Adrenal gland (tissue), 12 donors: ENCODE results near the gene KIAA0930. TPM values are rescaled to one million over a fixed set of nuclear protein-coding genes. Genes with fewer than 3 reads are reported as not detected.
"Not testable (repeated sequence)": the region's sequence is repeated elsewhere in the genome, so short reads cannot be mapped to it uniquely, and the experiment has no call there.

Experiments
- DNase-seq, 7 donors: peaks; one replicate each; pipeline ENCODE4 v3.0.0-alpha.2; 2019 to 2020
- H3K27ac ChIP-seq, 5 donors: fragments of 200-600 bp; sonication (generic) in 4 of 5; 1 replicate in 3 of 5; 2 replicates in 2 of 5; pipeline versions ENCODE4 v1.5.1 to v1.8.0; 2016 to 2020; ENCODE audit warnings: mild to moderate bottlenecking in 1 of 5
- H3K27me3 ChIP-seq: fragments of 200-600 bp; 2 replicates; pipeline ENCODE4 v1.8.0; 2021
- H3K36me3 ChIP-seq, 2 donors: fragments of 200-600 bp; replicated peaks in 1 of 2; 1 replicate in 1 of 2; 2 replicates in 1 of 2; pipeline versions ENCODE4 v1.5.1 to v1.8.0; 2018 to 2022
- H3K4me1 ChIP-seq, 2 donors: fragments of 200-600 bp; replicated peaks in 1 of 2; 1 replicate in 1 of 2; 2 replicates in 1 of 2; pipeline versions ENCODE4 v1.5.1 to v1.8.0; 2018 to 2021
- H3K4me3 ChIP-seq, 4 donors: fragments of 200-600 bp; sonication (generic) in 3 of 4; one replicate each; pipeline ENCODE4 v1.5.1; 2016 to 2018
- H3K9me3 ChIP-seq, 3 donors: fragments of 200-600 bp; sonication (generic) in 1 of 3; replicated peaks in 1 of 3; 1 replicate in 2 of 3; 2 replicates in 1 of 3; pipeline versions ENCODE4 v1.5.1 to v1.8.0; 2016 to 2021
- POLR2A ChIP-seq, 2 donors: fragments of 450-650 bp; IDR thresholded peaks; one replicate each; pipeline ENCODE4 v1.6.1; 2017; ENCODE audit warnings: antibody characterized with exemption in 2 of 2, mild to moderate bottlenecking in 2 of 2, moderate library complexity in 1 of 2
- WGBS, 4 donors: extraction: QIAGEN DNeasy Blood & Tissue Kit in 2 of 4; methylation state at CpG; one replicate each; pipeline versions ENCODE4 v1.1.5 to v1.1.7; 2013 to 2017; 5-methylcytosine and 5-hydroxymethylcytosine counted together
- intact Hi-C, 2 donors: fragments of 100-400 bp; cut with DNase I; formaldehyde crosslinking; loops; one replicate each; pipeline versions ENCODE4 v1.14.1 to v1.15.0; 2022 to 2023
- polyA plus RNA-seq, 3 donors: library from polyadenylated mRNA; stranded (reverse); fragments of 200-250 nt in 2 of 3; fragments of 350-450 nt in 1 of 3; fragmentation: Illumina TruSeq in 1 of 3; extraction: RNeasy Lipid Tissue Mini Kit (QIAGEN cat#74804) in 1 of 3; gene quantifications; one replicate each; pipeline ENCODE4 v1.2.3, GENCODE V29; 2013 to 2014
- total RNA-seq, 9 donors: library from RNA; depleted of rRNA in 4 of 9; stranded (reverse); fragments of >200 nt in 4 of 9; fragments of 120-200 nt in 1 of 9; fragmentation: NEBNext Ultra II Directional in 1 of 9; extraction: Animal tissue kit (Norgen Biotek cat#: 25700) in 1 of 9; gene quantifications; one replicate each; pipeline versions ENCODE4 v1.1.0 to v1.2.4, GENCODE V29; 2013 to 2023
- TF ChIP-seq, protein P1 (sequence below), 6 experiments: fragments of 450-650 bp in 4 of 6; fragments of 200-600 bp in 2 of 6; sonication (generic) in 1 of 6; IDR thresholded peaks; 1 replicate in 5 of 6; 2 replicates in 1 of 6; pipeline versions ENCODE4 v1.5.1 to v1.8.0; 2016 to 2021; ENCODE audit warnings: antibody characterized with exemption in 6 of 6, mild to moderate bottlenecking in 2 of 6, moderate library complexity in 1 of 6
- donor health status: healthy with polysubstance abuse.
- donor health status: Bipolar disorder and iron deficiency.
- donor health status: DM: yes; HTN: yes; CAD: no.
- donor health status: DM: no; HTN: no; CAD: no.
- donor health status: DM: no; HTN: no; CAD: no.
- donor health status: DM: yes; HTN: yes; CAD: no.

KIAA0930 gene
- total and polyA plus RNA-seq, 12 donors: 40.3 to 183 (median 96.4) TPM

DNA sequence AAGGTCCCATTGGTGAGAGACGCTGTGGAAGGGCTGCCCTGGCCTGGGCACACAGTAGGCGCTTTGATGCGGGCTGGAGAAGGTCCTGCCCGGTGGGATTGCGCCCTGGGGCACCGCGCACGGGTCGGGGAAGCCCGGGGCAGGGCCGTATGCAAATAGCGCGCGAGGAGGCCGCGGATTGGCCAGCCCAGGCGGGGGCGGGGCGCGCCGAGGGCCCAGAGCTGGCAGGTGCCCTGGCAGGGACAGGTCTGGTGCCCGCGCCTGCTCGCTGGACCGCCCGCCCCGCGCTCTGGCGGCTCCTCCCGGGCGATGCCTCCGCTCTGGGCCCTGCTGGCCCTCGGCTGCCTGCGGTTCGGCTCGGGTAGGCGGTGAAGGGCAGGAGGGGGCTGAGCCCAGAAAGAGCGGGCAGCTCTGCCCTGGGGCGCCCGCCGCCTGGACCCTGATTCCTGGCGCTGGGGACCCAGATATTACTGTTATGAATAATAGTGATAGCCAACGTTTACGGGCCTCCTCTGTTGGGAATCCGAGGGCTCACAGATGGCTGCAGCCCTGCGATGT lies 44.1 kb upstream of the KIAA0930 start, which contains the start of gene UPK3A:
Gene UPK3A, plus strand, starts transcription at position 245 of the 558 bp plus-strand sequence. Its CDS starts 65 bp downstream, at position 310.
- no peaks in the 10 kb centered on the region for H3K36me3 ChIP-seq
- H3K27me3 ChIP-seq: peaks cover 5% of the 10 kb centered on the region
- WGBS, 4 donors: 7 to 26% (median 10%) methylated on average over 9 to 46 of the region's 46 CpGs
- intact Hi-C loops: no loop called here
- peak; percentile 53 to 81 (median 65) for DNase-seq
- H3K4me3 ChIP-seq: peak within 1 kb of the TSS in 1 of 4 donors; percentile 34
- TF ChIP-seq POLR2A (IDR thresholded peaks at IDR 0.05): no peak
- TF ChIP-seq, protein P1, sequence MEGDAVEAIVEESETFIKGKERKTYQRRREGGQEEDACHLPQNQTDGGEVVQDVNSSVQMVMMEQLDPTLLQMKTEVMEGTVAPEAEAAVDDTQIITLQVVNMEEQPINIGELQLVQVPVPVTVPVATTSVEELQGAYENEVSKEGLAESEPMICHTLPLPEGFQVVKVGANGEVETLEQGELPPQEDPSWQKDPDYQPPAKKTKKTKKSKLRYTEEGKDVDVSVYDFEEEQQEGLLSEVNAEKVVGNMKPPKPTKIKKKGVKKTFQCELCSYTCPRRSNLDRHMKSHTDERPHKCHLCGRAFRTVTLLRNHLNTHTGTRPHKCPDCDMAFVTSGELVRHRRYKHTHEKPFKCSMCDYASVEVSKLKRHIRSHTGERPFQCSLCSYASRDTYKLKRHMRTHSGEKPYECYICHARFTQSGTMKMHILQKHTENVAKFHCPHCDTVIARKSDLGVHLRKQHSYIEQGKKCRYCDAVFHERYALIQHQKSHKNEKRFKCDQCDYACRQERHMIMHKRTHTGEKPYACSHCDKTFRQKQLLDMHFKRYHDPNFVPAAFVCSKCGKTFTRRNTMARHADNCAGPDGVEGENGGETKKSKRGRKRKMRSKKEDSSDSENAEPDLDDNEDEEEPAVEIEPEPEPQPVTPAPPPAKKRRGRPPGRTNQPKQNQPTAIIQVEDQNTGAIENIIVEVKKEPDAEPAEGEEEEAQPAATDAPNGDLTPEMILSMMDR (IDR thresholded peaks at IDR 0.05): no peak
- H3K4me1 ChIP-seq: peaks cover 0 to 18% of the 10 kb centered on the region in 2 donors
- no peaks in the 10 kb centered on the region for H3K9me3 ChIP-seq
- H3K27ac ChIP-seq: no peak within 1 kb of the TSS

DNA sequence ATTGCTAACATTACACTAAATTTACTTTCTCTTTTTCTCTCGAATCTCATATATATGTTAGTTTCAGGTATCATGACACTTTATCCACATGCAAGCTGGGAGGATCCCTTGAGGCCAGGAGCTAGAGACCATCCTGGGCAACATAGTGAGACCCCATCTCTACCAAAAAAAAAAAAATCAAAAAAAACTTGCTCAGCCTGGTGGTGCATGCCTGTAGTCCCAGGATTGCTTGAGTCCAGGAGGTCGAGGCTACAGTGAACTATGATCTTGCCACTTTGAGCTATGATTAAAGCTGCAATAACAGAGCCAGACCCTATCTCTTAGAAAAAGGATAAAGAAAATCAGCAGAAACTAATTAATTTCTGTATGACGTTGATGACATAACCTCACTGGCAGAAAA lies 40.3 kb upstream of the KIAA0930 start:
- no peaks in the 10 kb centered on the region for H3K9me3 ChIP-seq
- peaks cover 5% of the 10 kb centered on the region for H3K27me3 ChIP-seq
- 66 to 79% (median 70%) methylated on average over 3 of the region's 3 CpGs for WGBS, 4 donors
- DNase-seq: no peak
- intact Hi-C loops: no loop called here
- H3K4me3 ChIP-seq: no peak overlapping the region
- H3K4me1 ChIP-seq: peaks cover 0 to 18% of the 10 kb centered on the region in 2 donors
- no peak for TF ChIP-seq POLR2A (IDR thresholded peaks at IDR 0.05)
- TF ChIP-seq, protein P1 (IDR thresholded peaks at IDR 0.05): no peak
- H3K27ac ChIP-seq: no peak overlapping the region
- H3K36me3 ChIP-seq: no peaks in the 10 kb centered on the region

DNA sequence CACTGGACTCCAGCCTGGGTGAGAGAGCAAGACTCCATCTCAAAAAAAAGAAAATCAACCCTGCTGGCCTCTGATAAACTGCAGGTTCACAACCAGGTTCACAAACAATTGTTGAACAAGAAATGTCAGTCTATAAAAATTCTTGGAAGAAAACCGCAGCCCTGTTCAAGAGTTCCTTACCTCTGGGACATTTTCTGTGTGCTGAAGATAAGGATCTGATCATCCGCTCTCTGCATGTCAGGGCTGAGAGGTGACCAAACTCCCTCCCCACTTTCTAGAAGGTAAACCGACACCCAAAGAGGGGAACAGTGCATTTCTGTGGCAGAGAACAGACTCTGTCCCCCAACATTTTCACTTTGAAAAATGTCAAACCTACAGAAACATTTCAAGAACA lies 39.9 kb upstream of the KIAA0930 start:
- intact Hi-C loops: no loop called here
- no peaks in the 10 kb centered on the region for H3K9me3 ChIP-seq
- peak overlapping the region in 2 of 5 donors; percentile 44 to 74 for H3K27ac ChIP-seq
- no peak overlapping the region for H3K4me3 ChIP-seq
- H3K4me1 ChIP-seq: peaks cover 0 to 18% of the 10 kb centered on the region in 2 donors
- no peak for DNase-seq
- no peak for TF ChIP-seq POLR2A (IDR thresholded peaks at IDR 0.05)
- TF ChIP-seq, protein P1 (IDR thresholded peaks at IDR 0.05): no peak
- H3K36me3 ChIP-seq: no peaks in the 10 kb centered on the region
- 82 to 99% (median 93%) methylated on average over 3 of the region's 3 CpGs for WGBS, 4 donors
- peaks cover 5% of the 10 kb centered on the region for H3K27me3 ChIP-seq

DNA sequence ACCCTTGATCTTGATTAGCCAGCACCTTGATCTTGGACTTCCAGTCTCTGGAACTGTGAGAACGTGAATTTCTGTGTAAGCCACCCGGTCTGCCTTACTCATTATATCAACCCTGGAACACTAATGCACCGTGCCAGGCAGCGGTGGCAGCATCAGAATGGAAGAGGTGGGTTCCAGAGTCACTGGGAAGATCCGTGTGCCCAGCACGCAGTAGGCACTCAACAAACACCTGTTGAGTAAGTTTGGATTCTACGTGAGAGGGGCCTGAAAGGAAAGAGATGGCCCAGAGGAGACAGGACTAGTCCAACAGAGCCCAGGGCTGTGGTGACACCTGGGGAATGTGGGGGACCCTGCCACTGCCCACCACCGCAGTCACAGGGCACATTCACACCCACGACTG lies 37.4 kb upstream of the KIAA0930 start:
- no peaks in the 10 kb centered on the region for H3K36me3 ChIP-seq
- no peak for DNase-seq
- H3K4me1 ChIP-seq: peaks cover 0 to 7% of the 10 kb centered on the region in 2 donors
- WGBS, 4 donors: 69 to 85% (median 78%) methylated on average over 6 to 9 of the region's 9 CpGs
- intact Hi-C loops: no loop called here
- H3K9me3 ChIP-seq: no peaks in the 10 kb centered on the region
- no peak overlapping the region for H3K27ac ChIP-seq
- TF ChIP-seq, protein P1 (IDR thresholded peaks at IDR 0.05): no peak
- no peak for TF ChIP-seq POLR2A (IDR thresholded peaks at IDR 0.05)
- H3K4me3 ChIP-seq: no peak overlapping the region
- H3K27me3 ChIP-seq: no peaks in the 10 kb centered on the region

DNA sequence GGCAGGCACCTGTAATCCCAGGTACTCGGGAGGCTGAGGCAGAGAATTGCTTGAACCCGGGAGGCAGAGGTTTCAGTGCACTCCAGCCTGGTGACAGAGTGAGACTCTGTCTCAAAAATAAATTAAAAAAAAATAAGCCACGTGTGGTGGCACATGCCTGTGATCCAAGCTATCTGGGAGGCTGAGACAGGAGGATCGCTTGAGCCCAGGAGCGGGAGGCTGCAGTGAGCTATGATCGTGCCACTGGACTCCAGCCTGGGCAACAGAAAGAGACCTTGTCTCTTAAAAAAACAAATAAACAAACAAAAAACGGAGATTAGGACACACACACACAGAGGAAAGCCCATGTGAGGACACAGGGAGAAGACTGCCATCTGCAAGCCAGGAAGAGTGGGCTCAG lies 37.0 kb upstream of the KIAA0930 start:
- intact Hi-C loops, H3K9me3 ChIP-seq, H3K27ac ChIP-seq, DNase-seq, H3K36me3 ChIP-seq, H3K4me1 ChIP-seq, H3K4me3 ChIP-seq, H3K27me3 ChIP-seq: not testable (repeated sequence)
- 66 to 77% (median 73%) methylated on average over 7 of the region's 7 CpGs for WGBS, 4 donors
